SK-N-SH treated with all-trans-retinoic acid at 6 μM for 48 hours (cell line): ENCODE data around the gene DAB1.

Experiments
- ATAC-seq: fragments of 200-7000 bp; cut with Tn5 transposase; 3 replicates; pipeline ENCODE4 v1.9.1; 2020; ENCODE audit warnings: mild to moderate bottlenecking, moderate library complexity
- BACH2 ChIP-seq: fragments of 250-450 bp; sonication (Bioruptor Pico); IDR thresholded peaks from 2 replicates; pipeline ENCODE4 v1.9.0; 2021; ENCODE audit warnings: mild to moderate bottlenecking, borderline replicate concordance
- CSDC2 ChIP-seq: fragments of 250-450 bp; sonication (Bioruptor Pico); IDR thresholded peaks from 2 replicates; pipeline ENCODE4 v1.5.0; 2020; ENCODE audit warnings: mild to moderate bottlenecking, moderate library complexity
- ESRRG ChIP-seq: fragments of 250-450 bp; sonication (Bioruptor Pico); IDR thresholded peaks from 2 replicates; pipeline ENCODE4 v1.6.1; 2021; ENCODE audit warnings: mild to moderate bottlenecking
- GLIS3 ChIP-seq: fragments of 250-450 bp; sonication (Bioruptor Pico); IDR thresholded peaks from 2 replicates; pipeline ENCODE4 v1.5.0; 2020; ENCODE audit warnings: mild to moderate bottlenecking, moderate library complexity
- ISL1 ChIP-seq: fragments of 250-450 bp; sonication (Bioruptor Pico); IDR thresholded peaks from 2 replicates; pipeline ENCODE4 v2.1.2; 2022; ENCODE audit warnings: mild to moderate bottlenecking, moderate library complexity
- OSR1 ChIP-seq: fragments of 250-450 bp; sonication (Bioruptor Pico); IDR thresholded peaks from 2 replicates; pipeline ENCODE4 v1.8.0; 2022; ENCODE audit warnings: moderate library complexity, mild to moderate bottlenecking, inconsistent platforms
- POU6F1 ChIP-seq: fragments of 250-450 bp; sonication (Bioruptor Pico); IDR thresholded peaks from 2 replicates; pipeline ENCODE4 v1.8.0; 2021; ENCODE audit warnings: low read depth, mild to moderate bottlenecking, moderate library complexity, borderline replicate concordance
- PPARA ChIP-seq: fragments of 250-450 bp; sonication (Bioruptor Pico); IDR thresholded peaks from 2 replicates; pipeline ENCODE4 v1.5.0; 2020; ENCODE audit warnings: mild to moderate bottlenecking, borderline replicate concordance
- RARB ChIP-seq: fragments of 250-450 bp; sonication (Bioruptor Pico); IDR thresholded peaks from 2 replicates; pipeline ENCODE4 v1.8.0; 2021; ENCODE audit warnings: mild to moderate bottlenecking, moderate library complexity
- SNAI2 ChIP-seq: fragments of 250-450 bp; sonication (Bioruptor Pico); IDR thresholded peaks from 2 replicates; pipeline ENCODE4 v1.5.0; 2020; ENCODE audit warnings: mild to moderate bottlenecking, moderate library complexity
- TCF4 ChIP-seq: fragments of 250-450 bp; sonication (Bioruptor Pico); IDR thresholded peaks from 2 replicates; pipeline ENCODE4 v1.8.0; 2021; ENCODE audit warnings: mild to moderate bottlenecking, moderate library complexity, borderline replicate concordance
- TOX ChIP-seq: fragments of 250-450 bp; sonication (Bioruptor Pico); IDR thresholded peaks from 2 replicates; pipeline ENCODE4 v1.8.0; 2021; ENCODE audit warnings: mild to moderate bottlenecking, moderate library complexity, borderline replicate concordance
- TSHZ2 ChIP-seq: fragments of 250-450 bp; sonication (Bioruptor Pico); IDR thresholded peaks from 2 replicates; pipeline ENCODE4 v1.5.0; 2020; ENCODE audit warnings: mild to moderate bottlenecking, moderate library complexity
- ZC3H10 ChIP-seq: fragments of 250-450 bp; sonication (Bioruptor Pico); IDR thresholded peaks from 2 replicates; pipeline ENCODE4 v1.5.1; 2021; ENCODE audit warnings: mild to moderate bottlenecking, moderate library complexity
- ZFP3 ChIP-seq: fragments of 250-450 bp; sonication (Bioruptor Pico); IDR thresholded peaks from 2 replicates; pipeline ENCODE4 v1.5.0; 2020; ENCODE audit warnings: mild to moderate bottlenecking, moderate library complexity
- ZFP30 ChIP-seq: fragments of 450-650 bp; formaldehyde crosslinking; IDR thresholded peaks from 2 replicates; pipeline ENCODE4 v1.5.0; 2022; ENCODE audit warnings: mild to moderate bottlenecking, moderate library complexity
- ZNF565 ChIP-seq: fragments of 450-650 bp; formaldehyde crosslinking; conservative IDR thresholded peaks from 2 replicates; pipeline ENCODE4 v1.5.0; 2020; ENCODE audit warnings: low read depth, mild to moderate bottlenecking, moderate library complexity
- ZNF70 ChIP-seq: fragments of 450-650 bp; formaldehyde crosslinking; IDR thresholded peaks from 2 replicates; pipeline ENCODE4 v1.5.0; 2020; ENCODE audit warnings: mild to moderate bottlenecking, moderate library complexity
- ZNF8 ChIP-seq: fragments of 450-650 bp; formaldehyde crosslinking; IDR thresholded peaks from 2 replicates; pipeline ENCODE4 v1.5.0; 2020; ENCODE audit warnings: mild to moderate bottlenecking, moderate library complexity
- TF ChIP-seq, protein P1 (sequence below): fragments of 250-450 bp; sonication (Bioruptor Pico); IDR thresholded peaks from 2 replicates; pipeline ENCODE4 v1.5.1; 2021; ENCODE audit warnings: mild to moderate bottlenecking, moderate library complexity
- TF ChIP-seq, protein P2 (sequence below): fragments of 250-450 bp; sonication (Bioruptor Pico); IDR thresholded peaks from 2 replicates; pipeline ENCODE4 v1.5.1; 2020; ENCODE audit warnings: low read depth, mild to moderate bottlenecking, moderate library complexity
- TF ChIP-seq, protein P3 (sequence below): fragments of 250-450 bp; sonication (Bioruptor Pico); IDR thresholded peaks from 2 replicates; pipeline ENCODE4 v1.8.0; 2020; ENCODE audit warnings: mild to moderate bottlenecking, moderate library complexity, borderline replicate concordance

The DAB1 gene

GRCh38 chr1:57138432-57139078, 285.3 kb downstream of the DAB1 start:
- no peak for ATAC-seq
- TF ChIP-seq ZFP30 (no peak), PPARA (no peak), SNAI2 (CRISPR knock-in tag) (no peak), TSHZ2 (CRISPR knock-in tag) (no peak), ISL1 (CRISPR knock-in tag) (no peak), OSR1 (no peak), ESRRG (no peak), ZFP3 (no peak), ZNF8 (CRISPR knock-in tag) (no peak), TCF4 (no peak), ZC3H10 (CRISPR knock-in tag) (no peak), GLIS3 (CRISPR knock-in tag) (no peak), RARB (CRISPR knock-in tag) (no peak), POU6F1 (CRISPR knock-in tag) (no peak), CSDC2 (no peak), TOX (CRISPR knock-in tag) (no peak), ZNF70 (CRISPR knock-in tag) (no peak), BACH2 (CRISPR knock-in tag) (no peak)
- TF ChIP-seq, protein P1, sequence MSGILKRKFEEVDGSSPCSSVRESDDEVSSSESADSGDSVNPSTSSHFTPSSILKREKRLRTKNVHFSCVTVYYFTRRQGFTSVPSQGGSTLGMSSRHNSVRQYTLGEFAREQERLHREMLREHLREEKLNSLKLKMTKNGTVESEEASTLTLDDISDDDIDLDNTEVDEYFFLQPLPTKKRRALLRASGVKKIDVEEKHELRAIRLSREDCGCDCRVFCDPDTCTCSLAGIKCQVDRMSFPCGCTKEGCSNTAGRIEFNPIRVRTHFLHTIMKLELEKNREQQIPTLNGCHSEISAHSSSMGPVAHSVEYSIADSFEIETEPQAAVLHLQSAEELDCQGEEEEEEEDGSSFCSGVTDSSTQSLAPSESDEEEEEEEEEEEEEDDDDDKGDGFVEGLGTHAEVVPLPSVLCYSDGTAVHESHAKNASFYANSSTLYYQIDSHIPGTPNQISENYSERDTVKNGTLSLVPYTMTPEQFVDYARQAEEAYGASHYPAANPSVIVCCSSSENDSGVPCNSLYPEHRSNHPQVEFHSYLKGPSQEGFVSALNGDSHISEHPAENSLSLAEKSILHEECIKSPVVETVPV (CRISPR knock-in tag), result no peak

DNA sequence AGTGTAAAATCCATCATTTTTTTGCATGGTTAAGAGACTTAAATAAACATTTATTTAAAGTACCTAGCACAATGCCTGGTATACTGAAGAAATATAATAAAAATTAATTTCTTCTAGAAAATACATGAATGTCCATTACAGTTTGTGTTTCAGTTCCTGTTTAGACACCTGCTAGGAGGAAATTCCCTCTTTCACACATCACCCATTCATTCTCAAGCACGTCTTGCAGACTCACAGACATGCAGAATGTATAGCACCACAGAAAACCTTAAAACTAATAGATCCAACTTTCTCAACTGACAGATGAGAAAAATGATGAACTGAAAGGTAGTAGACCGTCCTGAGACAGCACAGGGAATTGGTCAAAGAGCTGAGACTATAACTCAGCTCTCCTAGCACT, 285.9 kb downstream of the DAB1 start:
- ATAC-seq, result no peak

GRCh38 chr1:57134803-57135202, 289.1 kb downstream of the DAB1 start:
- no peak for ATAC-seq
- no peak for TF ChIP-seq ZC3H10 (CRISPR knock-in tag)
- TF ChIP-seq POU6F1 (CRISPR knock-in tag), result no peak
- no peak for TF ChIP-seq ZNF565 (CRISPR knock-in tag)
- no peak for TF ChIP-seq CSDC2
- TF ChIP-seq TOX (CRISPR knock-in tag), result no peak
- TF ChIP-seq ESRRG, result no peak
- TF ChIP-seq, protein P2, sequence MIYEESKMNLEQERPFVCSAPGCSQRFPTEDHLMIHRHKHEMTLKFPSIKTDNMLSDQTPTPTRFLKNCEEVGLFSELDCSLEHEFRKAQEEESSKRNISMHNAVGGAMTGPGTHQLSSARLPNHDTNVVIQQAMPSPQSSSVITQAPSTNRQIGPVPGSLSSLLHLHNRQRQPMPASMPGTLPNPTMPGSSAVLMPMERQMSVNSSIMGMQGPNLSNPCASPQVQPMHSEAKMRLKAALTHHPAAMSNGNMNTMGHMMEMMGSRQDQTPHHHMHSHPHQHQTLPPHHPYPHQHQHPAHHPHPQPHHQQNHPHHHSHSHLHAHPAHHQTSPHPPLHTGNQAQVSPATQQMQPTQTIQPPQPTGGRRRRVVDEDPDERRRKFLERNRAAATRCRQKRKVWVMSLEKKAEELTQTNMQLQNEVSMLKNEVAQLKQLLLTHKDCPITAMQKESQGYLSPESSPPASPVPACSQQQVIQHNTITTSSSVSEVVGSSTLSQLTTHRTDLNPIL (CRISPR knock-in tag), result no peak
- TF ChIP-seq ISL1 (CRISPR knock-in tag), result no peak
- TF ChIP-seq, protein P3, sequence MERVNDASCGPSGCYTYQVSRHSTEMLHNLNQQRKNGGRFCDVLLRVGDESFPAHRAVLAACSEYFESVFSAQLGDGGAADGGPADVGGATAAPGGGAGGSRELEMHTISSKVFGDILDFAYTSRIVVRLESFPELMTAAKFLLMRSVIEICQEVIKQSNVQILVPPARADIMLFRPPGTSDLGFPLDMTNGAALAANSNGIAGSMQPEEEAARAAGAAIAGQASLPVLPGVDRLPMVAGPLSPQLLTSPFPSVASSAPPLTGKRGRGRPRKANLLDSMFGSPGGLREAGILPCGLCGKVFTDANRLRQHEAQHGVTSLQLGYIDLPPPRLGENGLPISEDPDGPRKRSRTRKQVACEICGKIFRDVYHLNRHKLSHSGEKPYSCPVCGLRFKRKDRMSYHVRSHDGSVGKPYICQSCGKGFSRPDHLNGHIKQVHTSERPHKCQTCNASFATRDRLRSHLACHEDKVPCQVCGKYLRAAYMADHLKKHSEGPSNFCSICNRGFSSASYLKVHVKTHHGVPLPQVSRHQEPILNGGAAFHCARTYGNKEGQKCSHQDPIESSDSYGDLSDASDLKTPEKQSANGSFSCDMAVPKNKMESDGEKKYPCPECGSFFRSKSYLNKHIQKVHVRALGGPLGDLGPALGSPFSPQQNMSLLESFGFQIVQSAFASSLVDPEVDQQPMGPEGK (CRISPR knock-in tag), result no peak
- TF ChIP-seq TCF4, result no peak
- no peak for TF ChIP-seq GLIS3 (CRISPR knock-in tag)

More for the DNA sequence above, 285.9 kb downstream of the DAB1 start:
- TF ChIP-seq POU6F1 (CRISPR knock-in tag), result no peak
- TF ChIP-seq ZNF565 (CRISPR knock-in tag), result no peak
